ENCODE data around the gene WDR90. TPM values are rescaled to one million over a fixed set of nuclear protein-coding genes. Genes with fewer than 3 reads are reported as not detected.

Gene WDR90
- total RNA-seq, 1 donor from 2014 or later = 75.9 TPM

GRCh38 chr16:702341-702740 lies 53.2 kb downstream of the WDR90 start:
- peaks cover 85% of the 10 kb centered on the region for H3K27me3 Mint-ChIP-seq (ENCODE audit: low read depth)
- no peaks in the 10 kb centered on the region for H3K36me3 Mint-ChIP-seq
- no peaks in the 10 kb centered on the region for H3K4me1 Mint-ChIP-seq
- H3K9me3 Mint-ChIP-seq = no peaks in the 10 kb centered on the region
- TF ChIP-seq CTCF (IDR thresholded peaks at IDR 0.05; ENCODE audit: unreplicated experiment) = no peak
- DNase-seq (ENCODE audit: low spot score in 2 of 2, unreplicated experiment in 2 of 2) = no peak
- H3K4me3 Mint-ChIP-seq = no peak overlapping the region
- H3K27ac Mint-ChIP-seq = no peak overlapping the region

GRCh38 chr16:703406-703805 lies 54.2 kb downstream of the WDR90 start:
- no peak for DNase-seq (ENCODE audit: low spot score in 2 of 2, unreplicated experiment in 2 of 2)
- no peak for TF ChIP-seq CTCF (IDR thresholded peaks at IDR 0.05; ENCODE audit: unreplicated experiment)
- Mint-ChIP-seq H3K4me1 (no peaks in the 10 kb centered on the region), H3K36me3 (no peaks in the 10 kb centered on the region), H3K27me3 (ENCODE audit: low read depth) (peaks cover 83% of the 10 kb centered on the region), H3K27ac (no peak overlapping the region), H3K9me3 (no peaks in the 10 kb centered on the region), H3K4me3 (no peak overlapping the region)

- no peaks in the 10 kb centered on the region for H3K36me3 Mint-ChIP-seq
- H3K27ac Mint-ChIP-seq = no peak overlapping the region
- no peaks in the 10 kb centered on the region for H3K9me3 Mint-ChIP-seq
- no peaks in the 10 kb centered on the region for H3K4me1 Mint-ChIP-seq
- peaks cover 83% of the 10 kb centered on the region for H3K27me3 Mint-ChIP-seq (ENCODE audit: low read depth)
- DNase-seq (ENCODE audit: low spot score in 2 of 2, unreplicated experiment in 2 of 2) = no peak
- no peak overlapping the region for H3K4me3 Mint-ChIP-seq
- TF ChIP-seq CTCF (IDR thresholded peaks at IDR 0.05; ENCODE audit: unreplicated experiment) = no peak
Measured at GRCh38 chr16:704047-704446, 54.9 kb downstream of the WDR90 start.

GRCh38 chr16:704552-705380 lies 55.6 kb downstream of the WDR90 start:
- Mint-ChIP-seq H3K27ac (no peak overlapping the region), H3K36me3 (no peaks in the 10 kb centered on the region), H3K4me1 (no peaks in the 10 kb centered on the region), H3K9me3 (no peaks in the 10 kb centered on the region), H3K4me3 (no peak overlapping the region), H3K27me3 (ENCODE audit: low read depth) (peaks cover 83% of the 10 kb centered on the region)
- no peak for DNase-seq (ENCODE audit: low spot score in 2 of 2, unreplicated experiment in 2 of 2)
- TF ChIP-seq CTCF (IDR thresholded peaks at IDR 0.05; ENCODE audit: unreplicated experiment) = no peak

GRCh38 chr16:705431-706188 lies 56.4 kb downstream of the WDR90 start, which contains the start of gene FBXL16:
Gene FBXL16 (minus strand): TSS chr16:705801. CDS start chr16:697405, 8,396 bp downstream.
- Mint-ChIP-seq H3K27me3 (ENCODE audit: low read depth) (peaks cover 86% of the 10 kb centered on the region), H3K27ac (no peak within 1 kb of the TSS), H3K36me3 (no peaks in the 10 kb centered on the region), H3K4me3 (peak within 1 kb of the TSS; percentile 22), H3K4me1 (no peaks in the 10 kb centered on the region), H3K9me3 (no peaks in the 10 kb centered on the region)
- DNase-seq (ENCODE audit: low spot score in 2 of 2, unreplicated experiment in 2 of 2) = no peak
- TF ChIP-seq CTCF (IDR thresholded peaks at IDR 0.05; ENCODE audit: unreplicated experiment) = no peak

Data from mesothelial cell of epicardium (in vitro differentiated cells).